ENCODE measurements around the gene TMEM167A. TPM values are rescaled to one million over a fixed set of nuclear protein-coding genes. Genes with fewer than 3 reads are reported as not detected.

The TMEM167A gene
- total and polyA plus RNA-seq, 2 experiments from 2014 or later = 106 to 211 TPM

GRCh38 chr5:83022334-83022733 lies 54.9 kb downstream of the TMEM167A start:
- H3K4me1 ChIP-seq (ENCODE audit: insufficient read depth) = no peaks in the 10 kb centered on the region
- 87% methylated on average over 4 of the region's 4 CpGs for WGBS, 2 experiments (ENCODE audit: low coverage in 1 of 2, low lambda C conversion rate in 2 of 2, missing lambda C conversion rate in 2 of 2)
- H3K9ac ChIP-seq = no peak overlapping the region
- in situ Hi-C loops (cut with MboI) = no loop called here
- H3K4me2 ChIP-seq (ENCODE audit: unreplicated experiment) = no peak overlapping the region
- no peaks in the 10 kb centered on the region for H3K27me3 ChIP-seq (replicated peaks; ENCODE audit: insufficient read depth)
- H3K4me3 ChIP-seq = no peak overlapping the region
- no peaks in the 10 kb centered on the region for H3K79me2 ChIP-seq (ENCODE audit: insufficient read depth)
- no peaks in the 10 kb centered on the region for H3F3A ChIP-seq (ENCODE audit: insufficient read depth)
- no peaks in the 10 kb centered on the region for H3K36me3 ChIP-seq (ENCODE audit: low read depth)
- H3K9me2 ChIP-seq (ENCODE audit: insufficient read depth) = no peaks in the 10 kb centered on the region
- TF ChIP-seq EZH2 (IDR thresholded peaks at IDR 0.05; ENCODE audit: insufficient read depth, poor library complexity, severe bottlenecking) (no peak), EZH2phosphoT487 (IDR thresholded peaks at IDR 0.05; ENCODE audit: insufficient read depth, low read depth) (no peak)
- H3K27ac ChIP-seq = no peak overlapping the region
- no peaks in the 10 kb centered on the region for H4K20me1 ChIP-seq (ENCODE audit: insufficient read depth)
- no peaks in the 10 kb centered on the region for H3K9me3 ChIP-seq (ENCODE audit: low read depth)
- H2AFZ ChIP-seq = no peak overlapping the region
- DNase-seq = no peak

- Histone ChIP-seq H3K9me2 (ENCODE audit: insufficient read depth) (no peaks in the 10 kb centered on the region), H3F3A (ENCODE audit: insufficient read depth) (no peaks in the 10 kb centered on the region), H3K79me2 (ENCODE audit: insufficient read depth) (no peaks in the 10 kb centered on the region), H3K9ac (no peak overlapping the region), H3K27ac (no peak overlapping the region), H3K9me3 (ENCODE audit: low read depth) (no peaks in the 10 kb centered on the region), H2AFZ (no peak overlapping the region), H3K36me3 (ENCODE audit: low read depth) (no peaks in the 10 kb centered on the region), H3K4me2 (ENCODE audit: unreplicated experiment) (no peak overlapping the region), H4K20me1 (ENCODE audit: insufficient read depth) (no peaks in the 10 kb centered on the region), H3K4me3 (no peak overlapping the region), H3K27me3 (replicated peaks; ENCODE audit: insufficient read depth) (no peaks in the 10 kb centered on the region), H3K4me1 (ENCODE audit: insufficient read depth) (no peaks in the 10 kb centered on the region)
- TF ChIP-seq EZH2phosphoT487 (IDR thresholded peaks at IDR 0.05; ENCODE audit: insufficient read depth, low read depth) = no peak
- no peak for TF ChIP-seq EZH2 (IDR thresholded peaks at IDR 0.05; ENCODE audit: insufficient read depth, poor library complexity, severe bottlenecking)
- WGBS, 2 experiments (ENCODE audit: low coverage in 1 of 2, low lambda C conversion rate in 2 of 2, missing lambda C conversion rate in 2 of 2) = 37 to 44% methylated on average over 2 of the region's 2 CpGs
- no peak for DNase-seq
- in situ Hi-C loops (cut with MboI) = no loop called here
Observed at GRCh38 chr5:83015676-83016075, 61.5 kb downstream of the TMEM167A start.

- DNase-seq = no peak
- Histone ChIP-seq H4K20me1 (ENCODE audit: insufficient read depth) (no peaks in the 10 kb centered on the region), H3K27ac (no peak overlapping the region), H3K9me2 (ENCODE audit: insufficient read depth) (no peaks in the 10 kb centered on the region), H3K27me3 (replicated peaks; ENCODE audit: insufficient read depth) (no peaks in the 10 kb centered on the region), H3F3A (ENCODE audit: insufficient read depth) (no peaks in the 10 kb centered on the region), H3K4me2 (ENCODE audit: unreplicated experiment) (no peak overlapping the region), H3K36me3 (ENCODE audit: low read depth) (no peaks in the 10 kb centered on the region), H3K9ac (no peak overlapping the region), H3K9me3 (ENCODE audit: low read depth) (no peaks in the 10 kb centered on the region), H3K4me1 (ENCODE audit: insufficient read depth) (no peaks in the 10 kb centered on the region), H3K79me2 (ENCODE audit: insufficient read depth) (no peaks in the 10 kb centered on the region), H2AFZ (no peak overlapping the region), H3K4me3 (no peak overlapping the region)
- in situ Hi-C loops (cut with MboI) = no loop called here
- TF ChIP-seq EZH2phosphoT487 (IDR thresholded peaks at IDR 0.05; ENCODE audit: insufficient read depth, low read depth) (no peak), EZH2 (IDR thresholded peaks at IDR 0.05; ENCODE audit: insufficient read depth, poor library complexity, severe bottlenecking) (no peak)
- 91 to 92% methylated on average over 3 of the region's 3 CpGs for WGBS, 2 experiments (ENCODE audit: low coverage in 1 of 2, low lambda C conversion rate in 2 of 2, missing lambda C conversion rate in 2 of 2)
Observed at GRCh38 chr5:83011985-83012384, 65.2 kb downstream of the TMEM167A start.

GRCh38 chr5:83009408-83009807 lies 67.8 kb downstream of the TMEM167A start:
- Histone ChIP-seq H3K27me3 (replicated peaks; ENCODE audit: insufficient read depth) (no peaks in the 10 kb centered on the region), H3K36me3 (ENCODE audit: low read depth) (no peaks in the 10 kb centered on the region), H3K27ac (no peak overlapping the region), H3K4me3 (no peak overlapping the region), H3F3A (ENCODE audit: insufficient read depth) (no peaks in the 10 kb centered on the region), H3K4me1 (ENCODE audit: insufficient read depth) (no peaks in the 10 kb centered on the region), H3K9ac (no peak overlapping the region), H3K79me2 (ENCODE audit: insufficient read depth) (no peaks in the 10 kb centered on the region), H2AFZ (no peak overlapping the region), H3K4me2 (ENCODE audit: unreplicated experiment) (no peak overlapping the region), H3K9me2 (ENCODE audit: insufficient read depth) (no peaks in the 10 kb centered on the region), H4K20me1 (ENCODE audit: insufficient read depth) (no peaks in the 10 kb centered on the region), H3K9me3 (ENCODE audit: low read depth) (no peaks in the 10 kb centered on the region)
- TF ChIP-seq EZH2 (IDR thresholded peaks at IDR 0.05; ENCODE audit: insufficient read depth, poor library complexity, severe bottlenecking) = no peak
- no peak for TF ChIP-seq EZH2phosphoT487 (IDR thresholded peaks at IDR 0.05; ENCODE audit: insufficient read depth, low read depth)
- WGBS, 2 experiments (ENCODE audit: low coverage in 1 of 2, low lambda C conversion rate in 2 of 2, missing lambda C conversion rate in 2 of 2) = 25 to 30% methylated on average over 1 of the region's 1 CpG
- DNase-seq = no peak
- in situ Hi-C loops (cut with MboI) = no loop called here

GRCh38 chr5:83007755-83008154 lies 69.4 kb downstream of the TMEM167A start:
- H3K27ac ChIP-seq = no peak overlapping the region

More at GRCh38 chr5:83007755-83008154, 69.4 kb downstream of the TMEM167A start:
- Histone ChIP-seq H2AFZ (no peak overlapping the region), H3K36me3 (ENCODE audit: low read depth) (no peaks in the 10 kb centered on the region), H3F3A (ENCODE audit: insufficient read depth) (no peaks in the 10 kb centered on the region), H3K4me3 (no peak overlapping the region), H4K20me1 (ENCODE audit: insufficient read depth) (no peaks in the 10 kb centered on the region), H3K4me1 (ENCODE audit: insufficient read depth) (no peaks in the 10 kb centered on the region), H3K9ac (no peak overlapping the region), H3K4me2 (ENCODE audit: unreplicated experiment) (no peak overlapping the region), H3K27me3 (replicated peaks; ENCODE audit: insufficient read depth) (no peaks in the 10 kb centered on the region), H3K79me2 (ENCODE audit: insufficient read depth) (no peaks in the 10 kb centered on the region), H3K9me3 (ENCODE audit: low read depth) (no peaks in the 10 kb centered on the region), H3K9me2 (ENCODE audit: insufficient read depth) (no peaks in the 10 kb centered on the region)
- 78 to 79% methylated on average over 1 of the region's 1 CpG for WGBS, 2 experiments (ENCODE audit: low coverage in 1 of 2, low lambda C conversion rate in 2 of 2, missing lambda C conversion rate in 2 of 2)
- in situ Hi-C loops (cut with MboI) = no loop called here
- TF ChIP-seq EZH2 (IDR thresholded peaks at IDR 0.05; ENCODE audit: insufficient read depth, poor library complexity, severe bottlenecking) = no peak
- TF ChIP-seq EZH2phosphoT487 (IDR thresholded peaks at IDR 0.05; ENCODE audit: insufficient read depth, low read depth) = no peak
- no peak for DNase-seq
